HG03196 (cell line): Measurements from ENCODE around the gene FICD.
A peak's percentile ranks its signal among the peaks of the same experiment; 100 is the strongest.

Experiments used
- ATAC-seq: cut with Tn5 transposase; IDR thresholded peaks from one replicate; pipeline ENCODE4 v1.9.1; 2021; ENCODE audit not compliant: unreplicated experiment

Gene FICD

DNA sequence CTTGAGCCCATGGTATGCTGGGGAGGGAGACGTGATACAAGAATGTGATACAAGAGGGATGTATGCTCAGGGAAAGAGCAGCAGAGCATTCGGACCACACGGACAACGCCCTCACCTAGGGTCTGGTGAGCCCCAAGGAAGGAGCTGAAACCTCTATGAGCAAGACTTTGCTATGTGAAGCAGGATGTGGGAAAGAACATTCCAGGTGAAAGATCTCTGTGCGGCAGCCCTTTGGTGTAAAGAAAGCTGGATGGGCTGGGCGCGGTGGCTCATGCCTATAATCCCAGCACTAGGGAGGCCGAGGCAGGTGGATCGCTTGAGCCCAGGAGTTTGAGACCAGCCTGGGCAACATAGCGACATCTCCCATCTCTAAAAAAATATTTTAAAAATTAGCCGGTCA lies 16.9 kb upstream of the FICD start:
- no peak for ATAC-seq

- ATAC-seq: no peak
Measured at GRCh38 chr12:108502922-108503321, 12.2 kb upstream of the FICD start.

GRCh38 chr12:108505129-108505528 lies 9.9 kb upstream of the FICD start:
- ATAC-seq: no peak

DNA sequence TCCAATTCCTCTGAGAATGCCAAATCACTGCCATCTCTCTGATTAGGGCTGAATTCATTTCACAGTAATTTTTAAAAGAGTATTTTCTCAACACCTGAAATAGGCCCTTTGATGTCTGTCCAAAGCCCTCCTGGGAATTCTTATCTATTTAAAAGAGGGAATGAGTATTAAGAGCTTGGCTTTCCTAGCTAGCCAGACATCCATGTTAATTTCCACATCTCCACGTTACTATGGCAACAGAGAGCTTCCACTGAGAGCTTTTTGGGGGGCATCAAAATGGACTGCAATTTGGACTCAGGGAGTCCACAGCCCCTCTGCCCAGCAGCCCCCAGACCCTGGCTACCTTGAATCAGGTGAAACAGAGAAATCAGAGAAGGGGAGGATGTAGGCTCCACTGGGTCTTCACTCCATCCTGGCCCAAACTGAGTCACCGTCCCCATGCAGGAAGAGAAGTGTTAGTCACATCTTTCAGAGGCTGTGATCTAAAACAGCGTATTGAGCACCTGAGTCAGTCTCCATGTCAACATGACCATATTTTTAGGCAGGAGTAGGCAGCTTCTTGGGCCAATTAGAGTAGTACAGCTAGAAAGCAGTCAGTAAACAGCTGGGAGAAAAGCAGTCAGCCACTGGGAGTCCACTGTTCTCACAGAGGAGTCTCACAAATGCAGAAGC lies 7.0 kb upstream of the FICD start:
- peak; percentile 44 for ATAC-seq

DNA sequence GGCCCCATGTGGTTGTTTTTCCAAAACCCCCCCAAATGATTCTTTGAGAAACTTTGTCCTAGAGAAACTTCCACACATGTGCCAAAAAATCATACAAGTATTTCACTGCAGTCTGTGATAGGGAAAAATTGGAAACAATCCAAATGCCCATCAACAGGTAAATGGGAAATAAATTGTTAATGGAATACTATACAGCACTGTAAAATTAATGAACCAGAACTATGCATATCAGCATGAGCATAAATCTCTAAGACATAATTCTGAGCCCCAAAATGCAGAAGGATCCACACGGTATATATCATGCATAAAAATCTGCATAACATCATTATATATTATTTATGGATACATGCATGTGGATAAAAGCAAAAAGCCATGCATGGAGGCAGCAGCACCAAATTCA lies 5.3 kb upstream of the FICD start:
- ATAC-seq: no peak

GRCh38 chr12:108510836-108511235 lies 4.2 kb upstream of the FICD start:
- no peak for ATAC-seq

GRCh38 chr12:108511633-108512540 lies 3.2 kb upstream of the FICD start:
- ATAC-seq: no peak

GRCh38 chr12:108514468-108514972 lies 557 bp upstream of the FICD start:
- no peak for ATAC-seq

DNA sequence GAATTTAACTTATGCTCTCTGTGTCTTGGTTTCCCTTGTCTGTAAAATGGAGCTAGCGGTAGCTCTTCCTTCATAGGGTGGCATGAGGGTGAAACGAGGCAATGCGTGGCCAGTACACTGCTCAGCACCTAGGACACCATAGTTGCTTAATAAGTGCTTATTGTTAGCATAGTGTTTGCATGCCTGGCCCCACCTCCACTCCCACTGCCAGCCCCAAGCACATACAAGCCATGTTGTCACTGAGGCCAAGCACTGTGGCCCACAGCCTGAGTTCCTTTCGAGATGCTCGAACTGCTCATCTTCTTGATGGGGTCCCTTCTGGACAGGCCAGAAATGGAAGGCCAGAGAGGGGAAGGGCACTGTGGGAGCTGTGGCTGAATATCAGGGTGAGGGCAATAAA lies 839 bp downstream of the FICD start:
- no peak for ATAC-seq

GRCh38 chr12:108516511-108517275 lies 1.6 kb downstream of the FICD start:
- ATAC-seq: no peak

DNA sequence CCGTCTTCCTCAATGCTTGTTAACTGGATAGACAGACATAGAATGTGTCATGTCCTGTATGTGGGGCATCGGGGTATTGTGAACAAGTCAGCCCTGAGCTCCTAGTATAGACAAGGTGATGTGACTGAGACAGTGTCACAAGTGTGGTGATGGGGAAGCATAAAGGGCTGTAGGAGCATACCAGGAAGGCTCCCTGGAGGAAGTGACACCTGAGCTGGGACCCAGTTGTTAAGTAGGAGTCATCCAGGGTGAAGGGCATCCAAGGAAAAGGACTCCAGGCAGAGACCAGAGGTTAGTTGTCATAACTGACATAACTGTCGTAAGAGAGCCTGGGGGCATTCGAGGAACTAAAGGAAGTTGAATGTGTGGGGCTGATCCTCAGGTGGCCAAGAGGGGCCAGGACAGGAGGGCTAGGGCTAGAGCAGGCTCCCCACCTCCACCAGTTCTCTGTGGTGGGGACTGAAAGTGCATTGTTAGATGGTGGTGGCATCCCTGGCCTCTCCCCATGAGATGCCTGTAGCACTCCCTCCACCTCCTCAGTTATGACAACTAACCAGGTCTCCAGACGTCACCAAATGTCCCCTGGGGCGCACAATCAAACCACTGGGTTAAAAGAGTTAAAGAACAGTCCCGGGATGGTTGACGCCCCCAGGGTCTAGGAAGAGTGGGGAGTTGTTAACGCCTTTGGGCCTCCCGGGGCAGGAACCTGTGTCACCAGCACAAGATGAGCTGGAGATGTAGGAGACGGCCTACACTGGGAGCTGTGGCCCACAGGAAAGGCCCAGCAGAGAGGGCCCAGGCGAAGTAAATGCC lies 2.4 kb downstream of the FICD start:
- ATAC-seq: no peak

DNA sequence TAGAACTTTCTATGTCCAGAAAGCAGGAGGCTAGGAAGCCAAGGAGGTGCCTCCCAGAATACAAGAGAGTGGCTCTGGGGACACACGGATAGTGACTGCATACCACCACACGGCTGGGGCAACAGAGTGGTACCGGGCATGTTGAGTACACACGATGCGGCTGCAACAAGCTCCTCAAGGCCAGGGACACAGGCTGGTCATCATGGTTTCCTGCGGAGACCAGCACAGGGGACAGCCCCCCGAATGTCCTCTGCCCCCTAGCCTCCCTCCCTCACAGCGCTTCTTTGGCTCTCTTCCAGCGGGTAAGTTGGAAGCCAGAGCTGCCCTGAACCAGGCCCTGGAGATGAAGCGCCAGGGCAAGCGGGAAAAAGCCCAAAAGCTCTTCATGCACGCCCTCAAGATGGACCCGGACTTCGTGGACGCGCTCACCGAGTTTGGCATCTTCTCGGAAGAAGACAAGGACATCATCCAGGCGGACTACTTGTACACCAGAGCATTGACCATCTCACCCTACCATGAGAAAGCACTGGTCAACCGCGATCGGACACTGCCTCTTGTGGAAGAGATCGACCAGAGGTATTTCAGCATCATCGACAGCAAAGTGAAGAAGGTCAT lies 3.1 kb downstream of the FICD start:
- ATAC-seq: no peak

DNA sequence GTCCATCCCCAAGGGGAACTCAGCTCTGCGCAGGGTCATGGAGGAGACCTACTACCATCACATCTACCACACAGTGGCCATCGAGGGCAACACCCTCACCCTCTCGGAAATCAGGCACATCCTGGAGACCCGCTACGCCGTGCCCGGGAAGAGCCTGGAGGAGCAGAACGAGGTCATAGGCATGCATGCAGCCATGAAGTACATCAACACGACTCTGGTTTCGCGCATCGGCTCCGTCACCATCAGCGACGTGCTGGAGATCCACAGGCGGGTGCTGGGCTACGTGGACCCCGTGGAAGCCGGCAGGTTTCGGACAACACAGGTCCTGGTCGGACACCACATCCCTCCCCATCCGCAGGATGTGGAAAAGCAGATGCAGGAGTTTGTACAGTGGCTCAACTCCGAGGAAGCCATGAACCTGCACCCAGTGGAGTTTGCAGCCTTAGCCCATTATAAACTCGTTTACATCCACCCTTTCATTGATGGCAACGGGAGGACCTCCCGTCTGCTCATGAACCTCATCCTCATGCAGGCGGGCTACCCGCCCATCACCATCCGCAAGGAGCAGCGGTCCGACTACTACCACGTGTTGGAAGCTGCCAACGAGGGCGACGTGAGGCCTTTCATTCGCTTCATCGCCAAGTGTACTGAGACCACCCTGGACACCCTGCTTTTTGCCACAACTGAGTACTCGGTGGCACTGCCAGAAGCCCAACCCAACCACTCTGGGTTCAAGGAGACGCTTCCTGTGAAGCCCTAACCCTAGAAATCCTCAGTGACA lies 3.8 kb downstream of the FICD start:
- no peak for ATAC-seq

DNA sequence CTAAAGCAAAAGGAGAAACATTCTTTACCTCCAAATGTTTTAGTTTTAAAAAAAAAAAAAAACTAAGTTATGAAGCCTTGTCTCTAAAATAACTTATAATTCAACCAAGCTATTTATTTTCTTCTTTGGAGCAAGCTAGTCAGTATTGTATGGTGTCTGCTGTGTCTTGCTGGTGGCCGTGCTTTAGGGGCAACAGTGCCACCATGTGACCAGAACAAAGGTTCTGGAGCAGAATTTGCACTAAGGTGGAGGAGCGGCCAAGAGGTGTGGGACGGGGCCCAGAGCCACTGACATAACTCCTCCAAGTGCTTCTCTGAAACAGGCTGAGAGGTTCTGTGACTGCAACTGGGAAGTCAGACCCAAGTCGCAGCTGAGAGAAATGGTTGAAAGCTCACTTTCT lies 4.5 kb downstream of the FICD start:
- ATAC-seq: no peak

DNA sequence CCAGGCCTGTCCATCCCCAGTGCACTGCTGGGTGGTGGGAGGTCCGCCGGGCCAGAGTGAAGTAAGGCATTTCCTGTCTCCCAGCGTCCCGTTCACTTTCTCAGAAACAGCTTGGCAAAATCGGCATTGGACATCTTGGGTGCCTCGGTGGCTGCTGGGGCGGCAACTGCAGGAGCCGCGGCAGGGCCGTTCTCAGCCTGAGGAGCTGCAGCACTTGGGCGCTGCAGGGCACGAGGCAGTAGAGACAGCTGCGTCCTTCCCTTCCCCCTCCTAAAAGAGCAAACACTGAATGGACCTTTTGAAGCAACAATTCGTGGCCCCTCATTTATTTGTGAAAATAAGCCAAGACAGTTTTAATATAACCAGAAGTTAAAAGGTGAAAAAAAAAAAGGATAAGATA lies 8.3 kb downstream of the FICD start:
- ATAC-seq: no peak

- ATAC-seq: no peak
Measured at GRCh38 chr12:108525681-108526080, 10.6 kb downstream of the FICD start.

GRCh38 chr12:108526482-108527165 lies 11.5 kb downstream of the FICD start:
- ATAC-seq: no peak

- ATAC-seq: no peak
Measured at GRCh38 chr12:108527166-108527496, 12.1 kb downstream of the FICD start.

DNA sequence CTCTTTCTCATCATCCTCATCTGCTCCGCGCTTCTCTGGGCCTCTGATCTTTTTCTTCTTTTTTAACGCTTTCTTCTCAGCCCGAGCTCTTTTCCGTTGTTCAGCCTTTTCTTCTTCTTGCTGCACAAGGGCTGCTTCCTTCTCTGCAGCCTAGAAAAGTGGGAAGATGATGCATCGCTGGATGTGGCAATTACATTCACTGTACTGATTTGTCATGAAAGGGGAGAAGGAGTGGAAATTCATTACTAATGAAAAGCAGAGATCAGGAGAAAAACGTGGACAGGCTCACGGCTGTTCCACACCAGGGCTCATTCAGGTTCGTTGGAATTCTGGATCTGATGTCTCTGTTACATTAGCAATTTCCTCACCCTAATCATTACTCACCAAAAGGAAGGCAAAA lies 15.1 kb downstream of the FICD start:
- no peak for ATAC-seq
